ENCODE measurements around the gene RPS6KC1.
A peak's percentile ranks its signal among the peaks of the same experiment; 100 is the strongest.
"Not testable (repeated sequence)": the region's sequence is repeated elsewhere in the genome, so short reads cannot be mapped to it uniquely, and the experiment has no call there.

RPS6KC1 gene

GRCh38 chr1:213051127-213051880 is at the start of gene RPS6KC1:
Gene RPS6KC1, plus strand, starts transcription at chr1:213051241. Its CDS starts 164 bp downstream, at chr1:213051405.
- peak; percentile 79 for DNase-seq (ENCODE audit: low spot score)

GRCh38 chr1:213003256-213003655 is 47.8 kb upstream of the RPS6KC1 start:
- DNase-seq (ENCODE audit: low spot score) = no peak

- DNase-seq (ENCODE audit: low spot score) = no peak
These were observed 42.5 kb upstream of the RPS6KC1 start for GRCh38 chr1:213008564-213008963.

- no peak for DNase-seq (ENCODE audit: low spot score)
These were observed 36.4 kb upstream of the RPS6KC1 start for GRCh38 chr1:213014642-213015041.

GRCh38 chr1:213015099-213016050 is 35.7 kb upstream of the RPS6KC1 start, which contains the start of gene ANGEL2:
Gene ANGEL2, minus strand, starts transcription at chr1:213015867. Its CDS starts 196 bp downstream, at chr1:213015671.
- DNase-seq (ENCODE audit: low spot score) = peak; percentile 98

- no peak for DNase-seq (ENCODE audit: low spot score)
These were observed 33.4 kb upstream of the RPS6KC1 start for GRCh38 chr1:213017447-213018273.

- DNase-seq (ENCODE audit: low spot score) = no peak
These were observed 31.6 kb upstream of the RPS6KC1 start for GRCh38 chr1:213019450-213019849.

- no peak for DNase-seq (ENCODE audit: low spot score)
These were observed 31.0 kb upstream of the RPS6KC1 start for GRCh38 chr1:213020016-213020415.

- DNase-seq (ENCODE audit: low spot score) = not testable (repeated sequence)
These were observed 24.0 kb upstream of the RPS6KC1 start for GRCh38 chr1:213027024-213027423.

GRCh38 chr1:213032651-213033050 is 18.4 kb upstream of the RPS6KC1 start:
- DNase-seq (ENCODE audit: low spot score) = no peak

- no peak for DNase-seq (ENCODE audit: low spot score)
These were observed 16.3 kb upstream of the RPS6KC1 start for GRCh38 chr1:213034713-213035112.

- no peak for DNase-seq (ENCODE audit: low spot score)
These were observed 15.5 kb upstream of the RPS6KC1 start for GRCh38 chr1:213035573-213035972.

- no peak for DNase-seq (ENCODE audit: low spot score)
These were observed 9.6 kb upstream of the RPS6KC1 start for GRCh38 chr1:213041443-213041842.

GRCh38 chr1:213045321-213046226 is 5.5 kb upstream of the RPS6KC1 start:
- not testable (repeated sequence) for DNase-seq (ENCODE audit: low spot score)

- no peak for DNase-seq (ENCODE audit: low spot score)
These were observed 1.8 kb upstream of the RPS6KC1 start for GRCh38 chr1:213049232-213049631.

GRCh38 chr1:213050745-213051126 is 305 bp upstream of the RPS6KC1 start:
- no peak for DNase-seq (ENCODE audit: low spot score)

- no peak for DNase-seq (ENCODE audit: low spot score)
These were observed 801 bp downstream of the RPS6KC1 start for GRCh38 chr1:213051881-213052202.

- DNase-seq (ENCODE audit: low spot score) = no peak
These were observed 2.4 kb downstream of the RPS6KC1 start for GRCh38 chr1:213053455-213053854.

- no peak for DNase-seq (ENCODE audit: low spot score)
These were observed 3.1 kb downstream of the RPS6KC1 start for GRCh38 chr1:213054142-213054541.

GRCh38 chr1:213054733-213055591 is 3.9 kb downstream of the RPS6KC1 start:
- no peak for DNase-seq (ENCODE audit: low spot score)

All from NAMALWA (cell line).